Fibroblast of upper back skin (primary cell): Measurements from ENCODE around the gene TMEM255B.

ENCODE experiments used
- DNase-seq: peaks from one replicate; pipeline ENCODE4 v3.0.0-alpha.2; 2013

The TMEM255B gene

DNA sequence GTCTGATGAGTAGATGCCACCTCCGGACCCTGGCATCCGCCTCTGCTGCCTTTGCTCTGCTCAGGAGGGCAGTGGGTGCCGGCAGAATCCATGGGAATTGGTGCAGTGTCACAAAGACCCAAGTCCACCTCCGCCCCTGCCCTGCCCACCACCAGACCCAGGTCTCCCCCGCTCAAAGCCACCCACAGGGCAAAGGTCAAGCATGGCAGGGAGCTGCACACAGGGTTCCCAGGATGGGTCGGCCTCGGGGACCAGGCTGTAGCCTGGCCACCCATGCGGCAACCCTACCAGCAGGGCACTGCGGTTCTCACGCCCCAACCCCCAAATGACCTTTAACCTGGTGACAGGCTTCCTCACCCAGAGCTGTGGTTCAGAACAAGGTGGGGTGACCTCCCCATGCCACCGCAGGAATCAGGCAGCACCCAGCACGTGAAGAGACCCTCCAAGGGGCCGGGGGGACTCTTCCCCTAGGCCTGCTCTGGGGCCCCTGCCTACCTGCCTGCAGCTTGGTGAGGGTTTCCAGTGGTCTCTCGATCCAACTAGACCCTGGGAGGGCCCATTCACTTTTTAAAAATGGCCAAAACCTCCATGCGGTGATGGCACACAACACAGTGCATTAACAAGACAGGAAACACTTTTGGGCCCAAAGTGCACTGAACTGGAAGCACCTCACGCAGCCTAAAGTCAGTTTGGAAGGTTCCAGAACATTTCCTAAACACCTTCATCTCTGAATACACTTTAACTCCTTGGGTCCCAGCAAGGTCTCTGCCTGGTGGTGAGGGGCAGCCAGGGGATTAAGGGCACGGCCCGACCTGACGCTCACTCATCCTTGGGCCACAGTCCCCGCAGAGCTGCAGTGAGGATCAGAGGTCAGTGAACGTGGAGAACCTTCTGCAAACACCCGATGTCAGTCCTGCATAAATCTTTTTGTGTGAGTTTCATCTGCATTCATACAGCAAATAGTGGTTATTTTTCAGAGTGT lies 93.8 kb downstream of the TMEM255B start:
- no peak for DNase-seq

- no peak for DNase-seq
Observed at GRCh38 chr13:113853518-113854237, 94.7 kb downstream of the TMEM255B start.

GRCh38 chr13:113854238-113855011 lies 95.4 kb downstream of the TMEM255B start:
- peak; percentile 77 for DNase-seq

GRCh38 chr13:113855012-113855921 lies 96.2 kb downstream of the TMEM255B start:
- no peak for DNase-seq

DNA sequence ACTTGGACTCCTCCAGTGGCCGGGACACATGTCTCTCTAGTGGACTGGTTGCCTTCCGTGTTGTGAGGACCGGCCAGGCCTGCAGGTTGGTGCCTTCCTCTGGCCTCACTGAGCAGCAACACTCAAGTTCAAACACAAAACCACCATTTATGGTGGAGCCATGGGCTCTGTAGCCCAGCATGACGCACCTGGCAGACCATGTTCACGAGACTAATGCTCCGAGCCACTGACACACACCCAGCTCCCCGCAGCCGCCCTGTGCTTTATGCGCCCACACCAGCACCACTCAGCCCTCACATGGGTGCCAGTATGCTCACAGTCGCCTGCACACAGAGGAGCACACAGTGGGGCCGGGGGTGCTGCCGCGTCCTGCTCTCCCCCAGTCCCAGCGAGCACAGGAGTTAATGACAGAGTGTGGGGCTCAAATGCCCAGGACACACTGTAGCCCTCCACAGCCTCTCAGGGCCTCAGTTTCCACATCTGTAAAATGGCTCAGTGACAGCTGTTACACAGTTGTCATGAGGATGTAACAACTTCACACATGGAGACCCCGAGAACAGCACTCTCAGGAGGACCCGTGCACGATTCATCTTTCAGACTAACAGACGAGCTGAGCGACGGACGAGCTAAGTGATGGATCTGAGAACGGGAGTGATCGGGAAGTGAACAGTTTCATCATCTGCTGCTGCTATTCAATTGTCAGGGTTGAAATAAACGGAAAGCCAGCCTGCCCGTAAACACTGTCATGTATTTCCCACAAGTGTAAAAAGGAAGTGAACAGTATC lies 97.1 kb downstream of the TMEM255B start:
- DNase-seq, result no peak

DNA sequence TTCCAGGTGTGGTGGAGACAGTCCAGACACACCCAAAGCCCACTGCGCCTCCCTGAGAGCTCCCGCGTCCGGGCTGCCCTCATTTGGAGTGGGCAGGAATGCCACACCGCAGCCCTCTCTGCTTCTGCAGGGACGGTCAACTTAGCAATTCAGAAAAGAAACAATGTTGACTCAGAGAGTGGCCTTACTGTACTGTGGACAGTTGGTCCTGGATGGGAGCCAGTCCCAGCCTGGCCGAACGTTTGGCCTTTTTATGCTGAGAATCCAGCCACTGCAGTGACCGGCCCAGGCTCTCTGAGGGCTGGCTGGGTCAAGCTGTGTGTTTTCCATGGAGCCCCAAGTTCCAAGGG lies 97.7 kb downstream of the TMEM255B start:
- DNase-seq, result no peak

DNA sequence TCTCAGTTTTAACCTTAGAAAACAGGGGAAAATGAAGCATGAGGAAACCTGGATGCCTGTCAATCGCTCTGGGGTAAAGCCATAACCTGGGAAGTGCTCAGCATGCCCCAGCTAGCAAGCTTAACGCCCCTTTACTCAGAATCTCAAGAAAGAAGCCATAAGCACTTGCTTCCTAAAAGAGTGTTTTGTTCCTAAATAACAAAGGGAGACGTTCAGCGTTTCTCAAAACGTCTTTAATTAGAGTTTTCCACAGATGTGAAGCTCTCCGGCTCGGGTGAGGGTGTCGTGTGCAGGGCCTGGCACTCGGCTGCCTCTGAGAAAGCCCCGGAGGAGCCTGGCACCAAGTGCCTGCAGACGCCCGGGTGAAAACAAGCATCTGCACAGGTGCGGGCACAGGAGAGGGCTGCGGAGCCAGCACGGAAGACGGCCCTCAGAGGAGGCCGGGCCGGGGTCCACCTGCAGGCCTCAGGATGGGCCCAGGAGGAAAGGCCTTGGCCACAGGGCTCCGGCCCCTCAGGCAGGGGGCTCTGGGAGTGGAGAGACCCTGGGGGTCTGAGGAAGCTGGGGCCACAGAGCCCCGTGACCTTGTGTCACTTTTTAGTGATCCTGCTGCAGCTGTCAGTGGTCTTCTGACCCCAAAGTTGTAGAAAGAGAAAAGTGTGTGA lies 98.6 kb downstream of the TMEM255B start:
- DNase-seq, result no peak

DNA sequence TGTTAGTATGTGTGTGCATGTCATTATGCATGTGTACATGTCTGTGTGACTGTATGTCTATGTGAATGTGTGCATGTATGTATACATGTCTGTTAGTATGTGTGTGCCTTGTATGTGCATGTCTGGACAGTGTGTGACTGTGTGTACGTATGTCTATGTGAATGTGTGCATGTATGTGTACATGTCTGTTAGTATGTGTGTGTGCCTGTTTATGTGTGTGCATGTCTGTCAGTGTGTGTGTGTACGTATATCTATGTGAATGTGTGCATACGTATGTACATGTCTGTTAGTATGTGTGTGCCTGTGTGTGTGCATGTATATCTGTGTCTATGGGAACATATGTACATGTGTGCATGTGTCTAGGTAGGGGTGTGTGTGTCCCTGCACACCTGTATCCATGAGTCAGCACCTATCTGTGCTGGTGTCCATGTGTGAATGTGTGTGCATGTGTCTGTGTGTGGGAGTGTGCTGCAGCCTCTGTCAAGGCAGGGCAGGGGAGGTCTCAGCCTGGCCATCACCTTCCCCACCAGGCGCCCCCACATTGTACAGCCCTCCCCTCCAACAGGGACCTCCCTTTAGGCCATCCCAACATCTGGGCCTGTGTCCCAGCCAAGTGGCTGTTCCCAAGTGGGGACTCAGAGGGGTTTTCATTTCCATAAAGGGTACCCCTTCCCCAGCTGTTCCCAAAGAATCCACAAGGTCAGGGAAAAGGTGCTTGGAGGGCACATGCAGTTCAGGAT lies 100.5 kb downstream of the TMEM255B start:
- no peak for DNase-seq

DNA sequence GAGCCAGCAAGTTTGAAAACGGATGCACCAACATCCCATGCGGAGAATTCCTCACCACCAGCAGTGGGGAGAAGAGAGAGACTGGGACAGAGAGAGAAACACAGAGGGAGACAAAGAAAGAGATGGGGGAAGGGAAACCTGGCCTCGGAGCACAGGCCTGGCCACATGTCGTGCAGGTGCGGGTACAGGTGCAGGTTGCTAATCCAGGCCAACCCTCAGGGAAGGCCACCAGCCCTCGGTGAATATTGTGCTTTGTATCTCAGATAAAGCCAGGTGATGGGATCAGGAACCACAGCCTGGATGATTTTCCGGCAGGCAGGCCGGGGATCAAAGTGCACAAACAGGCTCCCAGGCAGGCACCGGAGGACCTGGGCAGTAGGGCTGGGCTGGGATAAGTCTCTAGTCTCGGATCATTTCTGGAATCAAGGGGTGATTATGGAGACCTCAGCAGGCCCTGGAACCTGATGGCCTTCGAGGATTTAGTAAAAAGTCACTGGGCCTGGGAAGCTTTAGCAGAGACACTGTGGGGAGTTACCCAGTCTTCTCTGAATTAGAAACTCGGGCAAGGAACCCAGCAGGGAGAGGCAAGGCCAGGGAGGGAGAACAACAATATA lies 101.1 kb downstream of the TMEM255B start:
- DNase-seq, result no peak

DNA sequence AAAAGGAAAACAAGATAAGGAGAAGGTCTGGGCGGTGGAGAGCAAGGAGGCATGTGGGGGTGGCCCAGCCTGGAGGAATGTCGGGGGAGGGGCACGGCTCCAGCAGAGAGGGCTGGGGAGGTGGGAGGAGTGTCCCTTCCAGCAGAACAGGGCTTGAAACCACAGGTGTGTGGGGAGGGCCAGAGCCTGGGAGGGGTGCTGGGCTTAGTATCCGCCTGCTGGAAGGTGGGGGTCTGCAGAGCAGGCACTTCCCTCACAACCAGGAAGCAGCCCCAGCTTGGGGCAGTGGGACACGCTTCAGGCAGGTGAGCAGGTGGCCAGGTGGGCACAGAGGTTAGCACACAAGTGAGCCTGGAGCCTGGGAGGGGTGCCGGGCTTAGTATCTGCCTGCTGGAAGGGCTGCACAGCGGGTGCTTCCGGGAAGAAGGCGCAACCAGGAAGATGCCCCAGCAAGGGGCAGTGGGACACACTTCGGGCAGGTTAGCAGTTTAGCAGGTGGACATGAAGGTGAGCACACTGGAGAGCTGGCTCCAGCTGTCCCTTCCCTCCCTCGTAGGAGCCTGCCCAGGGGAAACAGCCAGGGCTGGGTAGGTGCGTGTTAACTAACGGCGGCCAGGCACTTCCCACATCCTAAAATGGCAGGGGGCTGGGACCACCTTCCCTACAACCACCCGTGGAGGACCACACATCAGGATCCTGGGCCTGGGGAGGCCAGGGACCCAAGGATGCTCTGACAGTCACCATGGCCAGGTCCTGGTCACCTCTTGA lies 101.8 kb downstream of the TMEM255B start:
- DNase-seq, result no peak

DNA sequence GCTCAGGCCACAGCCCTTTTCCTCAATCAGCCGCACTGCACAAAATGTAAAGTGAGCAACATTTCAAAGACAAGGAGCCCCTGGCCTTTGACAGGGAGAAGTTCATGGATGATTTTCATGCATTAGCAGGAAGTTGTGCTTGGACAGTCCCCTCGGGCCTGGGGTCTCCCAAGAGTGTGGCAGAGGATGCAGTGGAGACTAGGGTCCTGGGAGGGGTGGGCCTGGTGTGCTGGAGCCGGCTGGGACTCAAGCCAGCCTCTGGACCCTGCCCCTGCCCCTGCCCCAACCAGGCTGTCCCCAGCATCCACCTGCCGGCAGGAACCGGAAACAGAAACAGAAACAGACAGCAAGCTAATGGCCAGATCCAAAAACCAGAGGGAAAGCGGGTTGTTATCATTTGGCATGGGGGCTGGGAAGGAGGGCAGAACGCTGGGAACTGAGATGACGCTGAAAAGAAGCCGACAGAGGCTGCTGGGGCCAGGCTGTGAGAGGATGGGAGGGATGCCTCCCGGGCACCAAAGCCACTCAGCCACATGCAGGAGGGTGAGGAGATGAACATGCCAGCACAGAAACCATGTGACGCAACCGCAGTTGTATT lies 102.5 kb downstream of the TMEM255B start:
- DNase-seq, result no peak

GRCh38 chr13:113862191-113862930 lies 103.3 kb downstream of the TMEM255B start:
- DNase-seq, result no peak

- DNase-seq, result peak; percentile 24
Observed at GRCh38 chr13:113862931-113863523, 104.0 kb downstream of the TMEM255B start.

- DNase-seq, result peak; percentile 28
Observed at GRCh38 chr13:113863524-113864272, 104.7 kb downstream of the TMEM255B start, which contains the start of gene GAS6. Gene GAS6 (minus strand): TSS chr13:113864076. CDS start chr13:113863920, 156 bp downstream.

DNA sequence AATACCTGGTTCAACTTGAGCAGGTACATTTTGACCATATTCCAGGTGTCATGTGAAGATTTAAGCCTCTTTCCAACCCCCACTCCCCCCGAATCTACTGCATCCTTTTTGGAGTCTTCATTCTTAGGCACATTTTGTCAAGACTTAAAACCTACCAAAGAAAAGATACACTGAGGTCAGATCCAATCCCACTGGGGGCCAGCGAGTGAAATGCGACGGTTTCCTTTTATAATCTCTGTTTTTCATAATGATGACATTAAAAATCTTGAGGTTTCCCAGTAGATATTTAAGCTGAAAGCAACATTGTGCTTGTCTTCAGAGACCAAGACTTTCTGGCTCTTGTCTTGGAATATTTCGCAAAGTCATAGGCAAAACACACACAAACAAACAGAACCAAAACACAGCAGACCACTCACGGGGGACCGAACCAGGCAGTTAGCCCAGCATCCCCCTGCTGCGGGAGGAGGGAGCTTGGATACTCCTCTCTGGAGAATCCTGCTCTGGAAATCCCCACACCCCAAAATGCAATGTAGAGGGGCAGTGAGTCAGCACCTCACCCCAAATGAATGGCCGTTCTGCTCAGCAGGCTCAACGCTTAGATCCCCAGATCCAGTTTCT lies 105.4 kb downstream of the TMEM255B start:
- no peak for DNase-seq

DNA sequence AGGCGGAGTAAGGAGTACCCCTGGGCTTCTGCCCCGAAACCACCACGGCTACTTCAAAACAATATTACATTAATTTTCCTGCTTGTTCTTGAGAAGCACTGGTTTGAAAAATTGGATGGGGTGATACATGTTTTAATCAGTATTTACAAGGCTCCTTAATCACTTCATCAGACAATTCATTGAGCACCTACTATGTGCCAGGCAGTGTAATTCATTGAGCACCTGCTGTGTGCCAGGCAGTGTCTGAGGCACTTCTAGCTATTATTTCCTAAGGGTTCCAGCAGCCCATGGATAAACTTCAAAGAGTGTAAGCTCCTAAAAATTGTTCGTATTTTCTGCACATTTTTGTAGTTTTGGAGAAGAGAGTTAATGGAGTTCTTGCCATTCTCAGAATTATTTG lies 106.4 kb downstream of the TMEM255B start:
- no peak for DNase-seq
